Endodermal cell (in vitro differentiated cells): Measurements from ENCODE around the gene FOXL3. TPM values are rescaled to one million over a fixed set of nuclear protein-coding genes. Genes with fewer than 3 reads are reported as not detected.

Experiments used
- DNase-seq: peaks from one replicate; pipeline ENCODE4 v3.0.0-alpha.2; 2017
- H3K27ac ChIP-seq: 2 replicates; pipeline ENCODE4 v1.5.1; 2013; ENCODE audit warnings: mild to moderate bottlenecking, low read depth, low read length, moderate library complexity
- H3K27me3 ChIP-seq: 2 replicates; pipeline ENCODE4 v1.6.1; 2013; ENCODE audit warnings: mild to moderate bottlenecking, low read length, moderate library complexity; ENCODE audit not compliant: insufficient read depth, control insufficient read depth, poor library complexity, severe bottlenecking
- H3K36me3 ChIP-seq: 2 replicates; pipeline ENCODE4 v1.7.0; 2013; ENCODE audit warnings: mild to moderate bottlenecking, low read length, moderate library complexity; ENCODE audit not compliant: control insufficient read depth, insufficient read depth
- H3K4me1 ChIP-seq: one replicate; pipeline ENCODE4 v1.7.0; 2013; ENCODE audit warnings: low read length; ENCODE audit not compliant: control insufficient read depth, insufficient read depth
- H3K4me3 ChIP-seq: 2 replicates; pipeline ENCODE4 v1.5.1; 2013; ENCODE audit warnings: mild to moderate bottlenecking, low read length, moderate library complexity
- H3K9ac ChIP-seq: 2 replicates; pipeline ENCODE4 v1.6.1; 2013; ENCODE audit warnings: mild to moderate bottlenecking, low read length, moderate library complexity; ENCODE audit not compliant: poor library complexity, severe bottlenecking; ENCODE audit errors: extremely low read depth
- H3K9me3 ChIP-seq: 2 replicates; pipeline ENCODE4 v1.6.1; 2013; ENCODE audit warnings: mild to moderate bottlenecking, low read length, moderate library complexity; ENCODE audit not compliant: control insufficient read depth
- H3K27ac Mint-ChIP-seq: 2 replicates; pipeline ENCODE4 v1.8.0; 2020; ENCODE audit warnings: mixed read lengths
- H3K27me3 Mint-ChIP-seq: 2 replicates; pipeline ENCODE4 v1.8.0; 2021; ENCODE audit warnings: mild to moderate bottlenecking, mixed read lengths; ENCODE audit not compliant: insufficient read depth
- H3K36me3 Mint-ChIP-seq: 2 replicates; pipeline ENCODE4 v1.8.0; 2020; ENCODE audit warnings: low read depth, mixed read lengths
- H3K4me1 Mint-ChIP-seq: 2 replicates; pipeline ENCODE4 v1.8.0; 2020; ENCODE audit warnings: mixed read lengths
- H3K4me3 Mint-ChIP-seq: 2 replicates; pipeline ENCODE4 v1.8.0; 2020; ENCODE audit warnings: mild to moderate bottlenecking, moderate library complexity, mixed read lengths
- H3K9me3 Mint-ChIP-seq: 2 replicates; pipeline ENCODE4 v1.8.0; 2020; ENCODE audit warnings: mild to moderate bottlenecking, mixed read lengths
- CTCF ChIP-seq: fragments of 200-600 bp; sonication (generic); conservative IDR thresholded peaks from 2 replicates; pipeline ENCODE4 v1.5.0; 2021; ENCODE audit warnings: antibody characterized with exemption, mild to moderate bottlenecking
- WGBS, 2 experiments: methylation state at CpG; one replicate each; pipeline versions ENCODE4 v1.1.5 to v1.1.7; 2013; ENCODE audit warnings: missing lambda C conversion rate in 2 of 2, mixed read lengths in 1 of 2; ENCODE audit not compliant: insufficient coverage in 1 of 2, insufficient read length in 1 of 2; 5-methylcytosine and 5-hydroxymethylcytosine counted together
- total RNA-seq, 2 donors: library from RNA; stranded (reverse); fragmentation: NEBNext Ultra II Directional in 1 of 2; extraction: Animal tissue kit (Norgen Biotek cat#: 25700) in 1 of 2; gene quantifications; 2 replicates in 1 of 2; 3 replicates in 1 of 2; pipeline ENCODE4 v1.2.1, GENCODE V29; 2021

FOXL3 gene
- total RNA-seq, 2 donors from 2014 or later: not detected

GRCh38 chr7:315516-316265 lies 25.7 kb downstream of the FOXL3 start:
- H3K27me3 Mint-ChIP-seq: peaks cover 22% of the 10 kb centered on the region
- WGBS, 2 experiments: 87 to 92% methylated on average over 15 to 16 of the region's 16 CpGs

GRCh38 chr7:317643-318405 lies 27.9 kb downstream of the FOXL3 start:
- WGBS, 2 experiments: 87 to 91% methylated on average over 18 to 27 of the region's 27 CpGs
- no peak overlapping the region for H3K27ac ChIP-seq
- DNase-seq: no peak
- peaks cover 18% of the 10 kb centered on the region for H3K9me3 ChIP-seq
- peaks cover 15% of the 10 kb centered on the region for H3K9me3 Mint-ChIP-seq
- no peak overlapping the region for H3K4me3 ChIP-seq
- H3K27me3 Mint-ChIP-seq: peaks cover 28% of the 10 kb centered on the region
- H3K27me3 ChIP-seq: peaks cover 11% of the 10 kb centered on the region
- TF ChIP-seq CTCF: no peak
- H3K4me1 ChIP-seq: no peaks in the 10 kb centered on the region
- H3K36me3 Mint-ChIP-seq: no peaks in the 10 kb centered on the region
- H3K4me3 Mint-ChIP-seq: no peak overlapping the region
- H3K4me1 Mint-ChIP-seq: peaks cover 5% of the 10 kb centered on the region
- no peaks in the 10 kb centered on the region for H3K36me3 ChIP-seq
- H3K27ac Mint-ChIP-seq: no peak overlapping the region
- no peak overlapping the region for H3K9ac ChIP-seq

More at GRCh38 chr7:315516-316265, 25.7 kb downstream of the FOXL3 start:
- Histone ChIP-seq H3K4me1 (no peaks in the 10 kb centered on the region), H3K36me3 (no peaks in the 10 kb centered on the region), H3K27ac (no peak overlapping the region), H3K4me3 (no peak overlapping the region), H3K27me3 (peaks cover 6% of the 10 kb centered on the region), H3K9ac (no peak overlapping the region), H3K9me3 (peaks cover 18% of the 10 kb centered on the region)
- no peak for DNase-seq
- Mint-ChIP-seq H3K27ac (no peak overlapping the region), H3K4me1 (peaks cover 5% of the 10 kb centered on the region), H3K9me3 (peaks cover 15% of the 10 kb centered on the region), H3K36me3 (no peaks in the 10 kb centered on the region), H3K4me3 (no peak overlapping the region)
- no peak for TF ChIP-seq CTCF

- peaks cover 29% of the 10 kb centered on the region for H3K27me3 Mint-ChIP-seq
- WGBS, 2 experiments: 79 to 100% methylated on average over 3 to 9 of the region's 9 CpGs
Measured at GRCh38 chr7:318476-318875, 28.5 kb downstream of the FOXL3 start.

More at GRCh38 chr7:318476-318875, 28.5 kb downstream of the FOXL3 start:
- H3K9ac ChIP-seq: no peak overlapping the region
- no peaks in the 10 kb centered on the region for H3K36me3 ChIP-seq
- DNase-seq: no peak
- TF ChIP-seq CTCF: no peak
- peaks cover 5% of the 10 kb centered on the region for H3K4me1 Mint-ChIP-seq
- peaks cover 18% of the 10 kb centered on the region for H3K9me3 ChIP-seq
- peaks cover 15% of the 10 kb centered on the region for H3K9me3 Mint-ChIP-seq
- H3K4me1 ChIP-seq: no peaks in the 10 kb centered on the region
- no peaks in the 10 kb centered on the region for H3K36me3 Mint-ChIP-seq
- H3K27ac Mint-ChIP-seq: no peak overlapping the region
- no peak overlapping the region for H3K27ac ChIP-seq
- H3K27me3 ChIP-seq: peaks cover 11% of the 10 kb centered on the region
- H3K4me3 Mint-ChIP-seq: no peak overlapping the region
- no peak overlapping the region for H3K4me3 ChIP-seq
